GM12878 (cell line): ENCODE measurements around the gene C19orf33. TPM values are rescaled to one million over a fixed set of nuclear protein-coding genes. Genes with fewer than 3 reads are reported as not detected.

Experiments
- ATF2 ChIP-seq: IDR thresholded peaks from 2 replicates; pipeline ENCODE4 v1.6.1; 2012; ENCODE audit warnings: low read length, inconsistent platforms
- ATF7 ChIP-seq: fragments of 450-650 bp; IDR thresholded peaks from 2 replicates; pipeline ENCODE4 v1.6.1; 2016; ENCODE audit warnings: low read depth, mild to moderate bottlenecking
- CBX3 ChIP-seq: fragments of 200-600 bp; sonication (generic); IDR thresholded peaks from 2 replicates; pipeline ENCODE4 v1.6.1; 2016; ENCODE audit warnings: low read depth, borderline replicate concordance
- E2F8 ChIP-seq: fragments of 450-650 bp; IDR thresholded peaks from 2 replicates; pipeline ENCODE4 v1.6.1; 2018; ENCODE audit warnings: mild to moderate bottlenecking, low read depth, moderate library complexity; ENCODE audit not compliant: partially characterized antibody
- ELK1 ChIP-seq: IDR thresholded peaks from 2 replicates; pipeline ENCODE4 v1.6.1; 2012; ENCODE audit warnings: low read depth, low read length, improper control_type of control experiment
- FOXK2 ChIP-seq: fragments of 450-650 bp; IDR thresholded peaks from 2 replicates; pipeline ENCODE4 v1.6.1; 2017; ENCODE audit warnings: mild to moderate bottlenecking, moderate library complexity
- JUND ChIP-seq: IDR thresholded peaks from 2 replicates; pipeline ENCODE4 v1.6.1; 2012; ENCODE audit warnings: low read depth, mild to moderate bottlenecking, low read length, improper control_type of control experiment, moderate library complexity
- KDM1A ChIP-seq: fragments of 200-600 bp; sonication (generic); IDR thresholded peaks from 2 replicates; pipeline ENCODE4 v1.6.1; 2016; ENCODE audit warnings: borderline replicate concordance
- KLF5 ChIP-seq: fragments of 450-650 bp; IDR thresholded peaks from 2 replicates; pipeline ENCODE4 v1.6.1; 2014; ENCODE audit warnings: mild to moderate bottlenecking; ENCODE audit not compliant: partially characterized antibody
- LARP7 ChIP-seq: fragments of 450-650 bp; IDR thresholded peaks from 2 replicates; pipeline ENCODE4 v1.6.1; 2017; ENCODE audit warnings: mild to moderate bottlenecking
- MAX ChIP-seq: IDR thresholded peaks from 2 replicates; pipeline ENCODE4 v1.6.1; 2012; ENCODE audit warnings: low read depth, low read length, improper control_type of control experiment
- NRF1 ChIP-seq: conservative IDR thresholded peaks from 2 replicates; pipeline ENCODE4 v1.6.1; 2011; ENCODE audit warnings: mild to moderate bottlenecking, low read depth, low read length, improper control_type of control experiment
- RAD21 ChIP-seq: IDR thresholded peaks from 2 replicates; pipeline ENCODE4 v1.6.1; 2011; ENCODE audit warnings: mild to moderate bottlenecking, low read depth, low read length, moderate library complexity; ENCODE audit not compliant: insufficient read depth
- RB1 ChIP-seq: fragments of 450-650 bp; formaldehyde crosslinking; IDR thresholded peaks from 2 replicates; pipeline ENCODE4 v1.6.1; 2017; ENCODE audit warnings: mild to moderate bottlenecking, borderline replicate concordance
- RCOR1 ChIP-seq: conservative IDR thresholded peaks from 2 replicates; pipeline ENCODE4 v1.6.1; 2012; ENCODE audit warnings: low read depth, low read length, improper control_type of control experiment
- SP1 ChIP-seq: IDR thresholded peaks from one replicate; pipeline ENCODE4 v1.6.1; 2011; ENCODE audit warnings: low read depth, low read length
- ZNF592 ChIP-seq: fragments of 450-650 bp; IDR thresholded peaks from 2 replicates; pipeline ENCODE4 v1.6.1; 2017; ENCODE audit warnings: mild to moderate bottlenecking, moderate library complexity
- polyA plus RNA-seq, 11 experiments: library from polyadenylated mRNA; depleted of rRNA in 4 of 11; unstranded in 6 of 11; stranded (reverse) in 5 of 11; fragments of >200 nt; fragmentation: Nextera tagmentation in 4 of 11; fragmentation: Illumina TruSeq in 1 of 11; extraction: Ambion mirVana in 4 of 11; extraction: Trizol in 1 of 11; gene quantifications; 1 replicate in 1 of 11; 2 replicates in 10 of 11; pipeline versions ENCODE4 v1.2.1 to v1.2.3, GENCODE V29; 2011 to 2016; ENCODE audit warnings: inconsistent platforms in 2 of 11, missing spikeins in 2 of 11, low read depth in 1 of 11
- total RNA-seq, 4 experiments: library from RNA; depleted of rRNA in 3 of 4; stranded (reverse); fragments of >200 nt in 3 of 4; fragmentation: Illumina TruSeq in 1 of 4; extraction: Trizol in 1 of 4; gene quantifications; 2 replicates each; pipeline versions ENCODE4 v1.2.1 to v1.2.3, GENCODE V29; 2013 to 2021

The C19orf33 gene
- total and polyA plus RNA-seq, 10 of the 15 experiments (the other 5 are each of a cell fraction or from before 2014, with no cell fraction given), result 0.28 to 0.45 TPM; not detected in 8

- TF ChIP-seq JUND (peak; percentile 18; the same call in 1 of the 2 replicates), ATF2 (no peak), LARP7 (no peak), ATF7 (no peak), RB1 (no peak), E2F8 (no peak), KLF5 (no peak), MAX (no peak; the same call in 1 of the 2 replicates), NRF1 (no peak), RAD21 (no peak), RCOR1 (no peak), ELK1 (no peak; the same call in 1 of the 2 replicates), KDM1A (no peak), CBX3 (no peak), FOXK2 (0 out of 2 replicates have a peak, but pooled peaks have one; percentile 31), SP1 (peak; percentile 61), ZNF592 (no peak)
Observed at GRCh38 chr19:38335949-38336637, 32.0 kb downstream of the C19orf33 start (continued).
